SK-N-SH (cell line): Measurements from ENCODE around the gene LOC101059915.

Source experiments
- RCOR1 ChIP-seq: fragments of 150-350 bp; IDR thresholded peaks from 2 replicates; pipeline ENCODE4 v1.6.1; 2017; ENCODE audit warnings: antibody characterized with exemption, low read length
- SIN3A ChIP-seq: IDR thresholded peaks from 2 replicates; pipeline ENCODE4 v1.6.1; 2012; ENCODE audit warnings: low read depth, mild to moderate bottlenecking, low read length, moderate library complexity, borderline replicate concordance
- TAF1 ChIP-seq: IDR thresholded peaks from 2 replicates; pipeline ENCODE4 v1.6.1; 2012; ENCODE audit warnings: low read depth, mild to moderate bottlenecking, low read length, moderate library complexity, borderline replicate concordance
- TF ChIP-seq, protein P1 (sequence below): fragments of 200-600 bp; sonication (generic); IDR thresholded peaks from 2 replicates; pipeline ENCODE4 v1.6.1; 2017; ENCODE audit warnings: antibody characterized with exemption, mild to moderate bottlenecking, moderate library complexity

DNA sequence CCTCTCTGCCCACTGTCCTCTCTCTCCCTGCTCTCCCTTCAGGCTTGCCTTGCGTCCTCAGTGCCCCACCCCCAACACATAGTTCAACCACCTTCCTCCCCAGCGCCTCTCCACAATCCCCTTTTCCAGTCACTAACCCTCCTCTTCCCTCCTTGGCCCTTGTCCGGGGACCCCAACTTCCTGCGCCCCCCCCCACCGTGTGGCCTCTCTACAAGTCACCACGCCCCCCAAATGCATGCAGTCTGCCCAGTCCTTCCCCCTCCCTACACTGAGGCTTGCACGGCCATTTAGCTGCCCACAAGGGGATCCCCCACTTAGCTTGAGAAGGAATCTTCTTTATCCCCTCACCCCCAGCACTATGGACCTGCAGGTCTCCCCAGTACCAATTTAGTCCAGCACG, 49.6 kb upstream of the LOC101059915 start:
- TF ChIP-seq, protein P1, sequence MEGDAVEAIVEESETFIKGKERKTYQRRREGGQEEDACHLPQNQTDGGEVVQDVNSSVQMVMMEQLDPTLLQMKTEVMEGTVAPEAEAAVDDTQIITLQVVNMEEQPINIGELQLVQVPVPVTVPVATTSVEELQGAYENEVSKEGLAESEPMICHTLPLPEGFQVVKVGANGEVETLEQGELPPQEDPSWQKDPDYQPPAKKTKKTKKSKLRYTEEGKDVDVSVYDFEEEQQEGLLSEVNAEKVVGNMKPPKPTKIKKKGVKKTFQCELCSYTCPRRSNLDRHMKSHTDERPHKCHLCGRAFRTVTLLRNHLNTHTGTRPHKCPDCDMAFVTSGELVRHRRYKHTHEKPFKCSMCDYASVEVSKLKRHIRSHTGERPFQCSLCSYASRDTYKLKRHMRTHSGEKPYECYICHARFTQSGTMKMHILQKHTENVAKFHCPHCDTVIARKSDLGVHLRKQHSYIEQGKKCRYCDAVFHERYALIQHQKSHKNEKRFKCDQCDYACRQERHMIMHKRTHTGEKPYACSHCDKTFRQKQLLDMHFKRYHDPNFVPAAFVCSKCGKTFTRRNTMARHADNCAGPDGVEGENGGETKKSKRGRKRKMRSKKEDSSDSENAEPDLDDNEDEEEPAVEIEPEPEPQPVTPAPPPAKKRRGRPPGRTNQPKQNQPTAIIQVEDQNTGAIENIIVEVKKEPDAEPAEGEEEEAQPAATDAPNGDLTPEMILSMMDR, result no peak
- TF ChIP-seq RCOR1 (no peak), SIN3A (no peak), TAF1 (no peak)
